Activated CD8-positive, alpha-beta memory T cell treated with anti-CD3 and anti-CD28 coated beads for 36 hours (primary cell): ENCODE measurements around the gene AEBP2. TPM values are rescaled to one million over a fixed set of nuclear protein-coding genes. Genes with fewer than 3 reads are reported as not detected.
"Not testable (repeated sequence)": the region's sequence is repeated elsewhere in the genome, so short reads cannot be mapped to it uniquely, and the experiment has no call there.

Experiments used
- CTCF ChIA-PET: fragments of 350-600 bp; sonication (Branson Sonifier 250); formaldehyde crosslinking; loops from one replicate; lab custom pipeline; 2021; ENCODE audit warnings: antibody characterized with exemption; lab: Charles Lee
- POLR2A ChIA-PET: fragments of 350-600 bp; sonication (Branson Sonifier 250); formaldehyde crosslinking; loops from one replicate; lab custom pipeline; 2021; ENCODE audit warnings: antibody characterized with exemption; lab: Charles Lee
- total RNA-seq, 2 experiments: library from RNA; stranded (reverse); gene quantifications; one replicate each; pipeline ENCODE4 v1.2.3, GENCODE V29; 2021

Gene AEBP2
- total RNA-seq, 2 experiments from 2014 or later = 67.4 to 68.8 TPM

DNA sequence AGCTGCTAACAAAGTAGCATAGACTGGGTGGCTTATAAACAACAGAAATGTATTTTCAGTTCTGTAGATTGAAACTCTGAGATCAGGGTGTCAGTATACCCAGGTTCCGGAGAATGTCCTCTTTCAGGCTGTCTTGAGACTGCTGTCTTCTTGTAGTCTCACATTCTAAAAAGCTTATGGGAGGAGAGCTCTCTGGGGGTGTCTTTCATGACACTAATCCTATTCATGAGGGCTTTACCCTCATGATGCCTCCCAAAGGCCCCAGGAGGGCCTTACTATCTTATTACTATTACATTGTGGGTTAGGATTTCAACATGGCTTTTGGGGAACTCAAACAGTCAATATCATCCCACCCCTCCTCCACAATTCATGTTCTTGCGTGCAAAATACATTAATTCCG lies 94.3 kb downstream of the AEBP2 start:
- POLR2A ChIA-PET = no interaction called here
- CTCF ChIA-PET = no interaction called here

DNA sequence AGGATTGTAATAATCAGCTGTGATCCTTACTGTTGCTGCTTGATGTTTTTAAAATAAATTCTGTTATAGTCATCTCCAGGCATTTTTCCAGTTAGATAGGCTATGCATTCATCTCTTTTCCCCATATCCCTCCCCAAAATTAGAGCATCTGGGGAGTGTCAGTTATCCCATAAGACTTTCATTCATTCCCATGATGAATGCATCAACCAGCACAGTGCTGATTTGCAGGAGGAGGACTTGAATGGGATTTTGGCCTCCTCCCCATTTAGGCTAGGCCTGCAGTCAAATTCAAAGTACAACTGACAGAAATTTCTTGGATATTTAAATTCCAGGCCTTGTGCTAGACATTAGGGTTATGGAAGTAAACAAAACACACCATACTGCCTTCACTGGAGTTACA lies 99.8 kb downstream of the AEBP2 start:
- CTCF ChIA-PET = no interaction called here
- POLR2A ChIA-PET = no interaction called here

- CTCF ChIA-PET = no interaction called here
- POLR2A ChIA-PET = no interaction called here
Measured at GRCh38 chr12:19539836-19540235, 100.5 kb downstream of the AEBP2 start.

GRCh38 chr12:19542606-19543005 lies 103.3 kb downstream of the AEBP2 start:
- POLR2A ChIA-PET = no interaction called here
- CTCF ChIA-PET = no interaction called here

GRCh38 chr12:19544353-19544752 lies 105.1 kb downstream of the AEBP2 start:
- ChIA-PET POLR2A (no interaction called here), CTCF (no interaction called here)

GRCh38 chr12:19545301-19545700 lies 106.0 kb downstream of the AEBP2 start:
- ChIA-PET CTCF (no interaction called here), POLR2A (no interaction called here)

- CTCF ChIA-PET = no interaction called here
- POLR2A ChIA-PET = interaction anchor here (0.5 kb wide), 1 partner anchor 107 kb away, joined by 3 read pairs; the partner anchor contains the start of gene AEBP2
Measured at GRCh38 chr12:19546027-19546426, 106.7 kb downstream of the AEBP2 start.

GRCh38 chr12:19546611-19547162 lies 107.4 kb downstream of the AEBP2 start:
- CTCF ChIA-PET = no interaction called here
- POLR2A ChIA-PET = interaction anchor here (0.5 kb wide), 1 partner anchor 107 kb away, joined by 3 read pairs; the partner anchor contains the start of gene AEBP2

GRCh38 chr12:19547271-19547671 lies 108.0 kb downstream of the AEBP2 start:
- CTCF ChIA-PET = no interaction called here
- POLR2A ChIA-PET = no interaction called here

DNA sequence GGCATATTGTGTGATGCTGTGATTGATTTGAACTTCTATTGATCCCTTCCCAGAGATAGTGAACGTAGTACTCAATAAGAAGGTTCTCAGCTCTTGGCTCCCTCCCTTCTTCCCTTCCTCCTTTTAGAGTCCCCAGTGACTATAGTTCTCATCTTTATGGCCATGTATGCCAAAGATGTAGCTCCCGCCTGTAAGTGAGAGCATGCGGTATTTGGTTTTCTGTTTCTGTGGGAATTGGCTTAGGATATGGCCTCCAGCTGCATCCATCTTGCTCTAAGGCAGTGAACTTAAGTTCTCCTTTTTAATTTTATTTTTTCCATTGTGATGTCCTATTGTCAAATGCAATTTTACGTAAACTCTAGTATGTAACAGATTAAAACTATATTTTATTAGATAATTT lies 109.5 kb downstream of the AEBP2 start:
- CTCF ChIA-PET = no interaction called here

GRCh38 chr12:19550626-19551025 lies 111.3 kb downstream of the AEBP2 start:
- ChIA-PET POLR2A (no interaction called here), CTCF (no interaction called here)

More for the DNA sequence above, 109.5 kb downstream of the AEBP2 start:
- POLR2A ChIA-PET = no interaction called here

- CTCF ChIA-PET = not testable (repeated sequence)
- POLR2A ChIA-PET = interaction anchor here (0.7 kb wide), 1 partner anchor 121 kb away, joined by 4 read pairs; no protein-coding TSS in a partner anchor
Measured at GRCh38 chr12:19552441-19553097, 113.3 kb downstream of the AEBP2 start.

DNA sequence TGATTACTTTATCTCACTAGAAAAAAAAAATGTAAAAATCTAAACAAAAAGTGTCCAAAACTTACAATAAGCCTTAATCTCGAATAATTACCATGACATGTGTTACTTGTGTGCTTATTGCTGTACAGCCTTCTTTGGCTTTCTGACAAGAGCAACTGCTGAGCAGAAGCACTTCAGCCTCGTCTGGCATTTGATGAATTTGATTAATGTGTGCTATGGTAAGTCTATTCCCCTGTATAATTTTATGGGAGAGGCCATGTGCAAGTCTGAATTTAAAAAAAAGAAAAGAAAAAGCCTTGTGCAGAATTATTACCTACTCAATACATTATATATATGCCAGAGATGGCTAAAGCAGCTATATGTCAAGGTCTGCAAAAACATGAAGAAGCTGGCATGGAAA lies 113.9 kb downstream of the AEBP2 start:
- ChIA-PET POLR2A (no interaction called here), CTCF (interaction anchor here (0.6 kb wide), 1 partner anchor 43 kb away, joined by 3 read pairs; no protein-coding TSS in a partner anchor)

- ChIA-PET CTCF (no interaction called here), POLR2A (no interaction called here)
Measured at GRCh38 chr12:19561411-19561961, 122.2 kb downstream of the AEBP2 start.
